ENCODE data around the gene HSF5.

Gene HSF5

GRCh38 chr17:58380207-58381123 is 107.7 kb downstream of the HSF5 start:
- no peak overlapping the region for H3K4me2 ChIP-seq (ENCODE audit: insufficient read depth, low read length)
- H3K9ac ChIP-seq (ENCODE audit: low read depth, low read length) = no peak overlapping the region
- no peaks in the 10 kb centered on the region for H4K20me1 ChIP-seq (ENCODE audit: insufficient read depth, low read length)
- H2AFZ ChIP-seq (ENCODE audit: low read depth, low read length) = no peak overlapping the region
- no peaks in the 10 kb centered on the region for H3K36me3 ChIP-seq (ENCODE audit: insufficient read depth, low read length)
- TF ChIP-seq CTCF (IDR thresholded peaks at IDR 0.05; ENCODE audit: borderline replicate concordance, extremely low read depth, low read length, poor library complexity, severe bottlenecking) (no peak), EZH2 (IDR thresholded peaks at IDR 0.05; ENCODE audit: borderline replicate concordance, low read depth, low read length, severe bottlenecking) (no peak)
- H3K27ac ChIP-seq (ENCODE audit: low read length) = peak overlapping the region; percentile 73
- no peaks in the 10 kb centered on the region for H3K9me3 ChIP-seq (ENCODE audit: insufficient read depth, low read length, severe bottlenecking)
- H3K79me2 ChIP-seq (ENCODE audit: insufficient read depth, low read length) = no peaks in the 10 kb centered on the region
- no peaks in the 10 kb centered on the region for H3K27me3 ChIP-seq (ENCODE audit: insufficient read depth, low read length, poor library complexity)
- H3K4me1 ChIP-seq (ENCODE audit: insufficient read depth, low read length) = peaks cover 34% of the 10 kb centered on the region
- no peak overlapping the region for H3K4me3 ChIP-seq (ENCODE audit: low read depth in 1 of 2, low read length in 2 of 2)
- ATAC-seq (ENCODE audit: insufficient read depth, low read depth) (peak; percentile 59), DNase-seq (peak; percentile 18)

- Histone ChIP-seq H3K9me3 (ENCODE audit: insufficient read depth, low read length, severe bottlenecking) (no peaks in the 10 kb centered on the region), H3K9ac (ENCODE audit: low read depth, low read length) (peak overlapping the region; percentile 32), H3K27me3 (ENCODE audit: insufficient read depth, low read length, poor library complexity) (no peaks in the 10 kb centered on the region), H2AFZ (ENCODE audit: low read depth, low read length) (peak overlapping the region; percentile 51; the same call in 1 of the 2 replicates), H3K4me1 (ENCODE audit: insufficient read depth, low read length) (peaks cover 34% of the 10 kb centered on the region), H3K27ac (ENCODE audit: low read length) (peak overlapping the region; percentile 73), H4K20me1 (ENCODE audit: insufficient read depth, low read length) (no peaks in the 10 kb centered on the region), H3K4me2 (ENCODE audit: insufficient read depth, low read length) (peak overlapping the region; percentile 45), H3K36me3 (ENCODE audit: insufficient read depth, low read length) (no peaks in the 10 kb centered on the region), H3K4me3 (ENCODE audit: low read depth in 1 of 2, low read length in 2 of 2) (peak overlapping the region in 1 of 2 experiments; percentile 28; a peak in 1 of 4 replicates), H3K79me2 (ENCODE audit: insufficient read depth, low read length) (no peaks in the 10 kb centered on the region)
- DNase-seq (no peak), ATAC-seq (ENCODE audit: insufficient read depth, low read depth) (peak; percentile 44; the same call in 2 of the 3 replicates)
- no peak for TF ChIP-seq CTCF (IDR thresholded peaks at IDR 0.05; ENCODE audit: borderline replicate concordance, extremely low read depth, low read length, poor library complexity, severe bottlenecking)
- no peak for TF ChIP-seq EZH2 (IDR thresholded peaks at IDR 0.05; ENCODE audit: borderline replicate concordance, low read depth, low read length, severe bottlenecking)
Measured at GRCh38 chr17:58379511-58379824, 108.7 kb downstream of the HSF5 start.

- Histone ChIP-seq H3K4me3 (ENCODE audit: low read depth in 1 of 2, low read length in 2 of 2) (peak overlapping the region in 1 of 2 experiments; percentile 28; a peak in 1 of 4 replicates), H3K9ac (ENCODE audit: low read depth, low read length) (peak overlapping the region; percentile 32), H3K27me3 (ENCODE audit: insufficient read depth, low read length, poor library complexity) (no peaks in the 10 kb centered on the region), H4K20me1 (ENCODE audit: insufficient read depth, low read length) (no peaks in the 10 kb centered on the region), H3K4me1 (ENCODE audit: insufficient read depth, low read length) (peaks cover 34% of the 10 kb centered on the region), H3K4me2 (ENCODE audit: insufficient read depth, low read length) (peak overlapping the region; percentile 45), H3K27ac (ENCODE audit: low read length) (peak overlapping the region; percentile 73), H3K9me3 (ENCODE audit: insufficient read depth, low read length, severe bottlenecking) (no peaks in the 10 kb centered on the region), H2AFZ (ENCODE audit: low read depth, low read length) (peak overlapping the region; percentile 51; the same call in 1 of the 2 replicates), H3K36me3 (ENCODE audit: insufficient read depth, low read length) (no peaks in the 10 kb centered on the region), H3K79me2 (ENCODE audit: insufficient read depth, low read length) (no peaks in the 10 kb centered on the region)
- TF ChIP-seq CTCF (IDR thresholded peaks at IDR 0.05; ENCODE audit: borderline replicate concordance, extremely low read depth, low read length, poor library complexity, severe bottlenecking) = no peak
- DNase-seq (peak; percentile 67), ATAC-seq (ENCODE audit: insufficient read depth, low read depth) (peak; percentile 89)
Measured at GRCh38 chr17:58378733-58379510, 109.3 kb downstream of the HSF5 start.

Data from DND-41 (cell line).